ENCODE measurements around the gene CNTN4. TPM values are rescaled to one million over a fixed set of nuclear protein-coding genes. Genes with fewer than 3 reads are reported as not detected.

The CNTN4 gene
- total RNA-seq, 1 experiment from 2014 or later: not detected

- Histone ChIP-seq H3K9me3 (no peaks in the 10 kb centered on the region), H3K4me3 (no peak overlapping the region), H3K36me3 (no peaks in the 10 kb centered on the region), H3K27me3 (no peaks in the 10 kb centered on the region)
- DNase-seq: no peak
These were observed 32.1 kb downstream of the CNTN4 start for GRCh38 chr3:2130726-2131125.

- H3K27me3 ChIP-seq: no peaks in the 10 kb centered on the region
- no peaks in the 10 kb centered on the region for H3K36me3 ChIP-seq
- H3K9me3 ChIP-seq: no peaks in the 10 kb centered on the region
- H3K4me3 ChIP-seq: no peak overlapping the region
- DNase-seq: no peak
These were observed 34.5 kb downstream of the CNTN4 start for GRCh38 chr3:2133146-2133545.

- H3K9me3 ChIP-seq: no peaks in the 10 kb centered on the region
- no peak overlapping the region for H3K4me3 ChIP-seq
- H3K36me3 ChIP-seq: no peaks in the 10 kb centered on the region
- no peak for DNase-seq
- no peaks in the 10 kb centered on the region for H3K27me3 ChIP-seq
These were observed 39.0 kb downstream of the CNTN4 start for GRCh38 chr3:2137651-2138050.

DNA sequence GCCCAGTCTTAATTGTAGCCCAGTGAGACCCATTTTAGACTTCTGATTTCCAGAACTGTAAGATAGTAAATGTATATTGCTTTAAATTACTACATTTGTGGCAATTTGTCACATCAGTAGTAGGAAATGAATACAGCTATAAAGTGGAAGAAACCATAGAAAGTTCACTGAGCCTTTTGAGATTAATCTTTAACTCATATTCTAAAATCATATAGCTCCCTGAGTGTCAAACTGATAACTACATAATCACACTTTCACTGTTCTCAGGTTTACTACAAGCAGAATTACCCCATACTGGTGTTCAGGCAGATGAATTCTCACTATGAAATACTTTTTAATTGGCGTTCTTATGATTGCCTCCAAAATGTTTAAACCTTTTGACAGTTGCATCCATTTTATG lies 42.8 kb downstream of the CNTN4 start:
- no peaks in the 10 kb centered on the region for H3K9me3 ChIP-seq
- H3K27me3 ChIP-seq: no peaks in the 10 kb centered on the region
- H3K36me3 ChIP-seq: no peaks in the 10 kb centered on the region
- DNase-seq: no peak
- H3K4me3 ChIP-seq: no peak overlapping the region

- no peaks in the 10 kb centered on the region for H3K9me3 ChIP-seq
- no peaks in the 10 kb centered on the region for H3K27me3 ChIP-seq
These were observed 50.1 kb downstream of the CNTN4 start for GRCh38 chr3:2148561-2149340.

GRCh38 chr3:2153053-2153452 lies 54.4 kb downstream of the CNTN4 start:
- no peaks in the 10 kb centered on the region for H3K36me3 ChIP-seq
- H3K9me3 ChIP-seq: no peaks in the 10 kb centered on the region
- no peak overlapping the region for H3K4me3 ChIP-seq
- no peak for DNase-seq
- H3K27me3 ChIP-seq: no peaks in the 10 kb centered on the region

More at GRCh38 chr3:2148561-2149340, 50.1 kb downstream of the CNTN4 start:
- no peak overlapping the region for H3K4me3 ChIP-seq
- DNase-seq: no peak
- H3K36me3 ChIP-seq: no peaks in the 10 kb centered on the region

DNA sequence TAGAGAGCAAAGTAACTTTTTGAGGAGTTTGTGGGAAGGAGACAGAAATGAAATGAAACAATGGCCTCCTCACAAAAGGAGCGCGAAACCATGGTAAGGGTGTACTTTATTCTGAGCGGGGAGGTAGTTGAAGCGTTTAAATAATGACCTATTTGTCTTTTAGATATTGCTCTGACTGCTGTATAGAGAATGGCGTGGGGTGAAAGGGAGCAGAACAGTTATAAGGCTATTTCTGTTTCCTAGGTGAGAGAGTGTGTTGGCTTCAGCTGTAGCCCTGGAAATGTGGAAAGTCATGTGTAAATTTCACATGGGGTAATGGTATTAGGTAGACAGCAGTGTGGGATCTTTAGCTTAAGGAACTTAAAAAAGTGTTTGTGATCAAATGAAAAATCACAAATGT lies 54.9 kb downstream of the CNTN4 start:
- DNase-seq: no peak
- H3K27me3 ChIP-seq: no peaks in the 10 kb centered on the region
- H3K4me3 ChIP-seq: no peak overlapping the region
- no peaks in the 10 kb centered on the region for H3K36me3 ChIP-seq
- no peaks in the 10 kb centered on the region for H3K9me3 ChIP-seq

DNA sequence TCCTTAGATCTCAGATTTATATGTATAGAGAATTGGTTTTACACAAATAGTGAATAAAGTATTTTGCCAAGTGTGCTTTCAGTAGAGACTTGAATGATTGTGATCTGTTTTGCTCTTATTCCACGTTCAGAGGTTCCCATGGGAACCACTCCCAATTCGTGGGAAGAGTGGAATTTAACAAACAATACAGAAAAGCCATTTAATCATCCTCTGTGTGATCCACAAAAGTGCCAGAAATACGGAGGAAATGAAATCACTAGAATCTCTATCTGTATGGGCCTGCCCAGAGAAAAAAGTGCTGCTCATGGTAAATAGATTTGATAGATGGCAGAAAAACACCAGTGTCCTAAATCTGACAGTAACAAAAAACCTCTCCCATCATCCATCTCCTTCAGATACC lies 56.0 kb downstream of the CNTN4 start:
- no peak for DNase-seq
- no peaks in the 10 kb centered on the region for H3K27me3 ChIP-seq

GRCh38 chr3:2156244-2156847 lies 57.7 kb downstream of the CNTN4 start:
- Histone ChIP-seq H3K36me3 (no peaks in the 10 kb centered on the region), H3K9me3 (no peaks in the 10 kb centered on the region), H3K27me3 (no peaks in the 10 kb centered on the region), H3K4me3 (no peak overlapping the region)
- DNase-seq: no peak

More for the DNA sequence above, 56.0 kb downstream of the CNTN4 start:
- no peaks in the 10 kb centered on the region for H3K9me3 ChIP-seq
- H3K36me3 ChIP-seq: no peaks in the 10 kb centered on the region
- no peak overlapping the region for H3K4me3 ChIP-seq

DNA sequence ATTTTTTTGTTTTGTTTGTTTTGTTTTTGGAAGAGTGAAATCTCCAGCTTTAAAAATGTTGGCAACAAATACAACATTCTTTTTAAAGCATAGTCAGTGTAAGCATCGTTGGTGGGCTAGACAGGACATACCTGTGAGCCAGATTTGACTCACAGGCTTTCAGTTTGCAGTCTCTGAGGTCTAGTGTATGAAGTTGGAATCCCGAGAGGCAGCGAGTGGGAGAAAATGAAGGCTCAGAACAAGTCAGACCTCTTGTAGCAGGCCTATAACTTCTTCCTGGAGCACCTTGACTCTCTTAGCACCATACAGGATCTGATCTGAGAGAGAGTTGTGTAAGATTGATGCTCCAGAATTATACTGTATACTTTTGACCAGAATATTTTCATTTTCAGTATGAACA lies 60.2 kb downstream of the CNTN4 start:
- Histone ChIP-seq H3K36me3 (no peaks in the 10 kb centered on the region), H3K9me3 (no peaks in the 10 kb centered on the region), H3K27me3 (no peaks in the 10 kb centered on the region), H3K4me3 (no peak overlapping the region)
- DNase-seq: no peak

DNA sequence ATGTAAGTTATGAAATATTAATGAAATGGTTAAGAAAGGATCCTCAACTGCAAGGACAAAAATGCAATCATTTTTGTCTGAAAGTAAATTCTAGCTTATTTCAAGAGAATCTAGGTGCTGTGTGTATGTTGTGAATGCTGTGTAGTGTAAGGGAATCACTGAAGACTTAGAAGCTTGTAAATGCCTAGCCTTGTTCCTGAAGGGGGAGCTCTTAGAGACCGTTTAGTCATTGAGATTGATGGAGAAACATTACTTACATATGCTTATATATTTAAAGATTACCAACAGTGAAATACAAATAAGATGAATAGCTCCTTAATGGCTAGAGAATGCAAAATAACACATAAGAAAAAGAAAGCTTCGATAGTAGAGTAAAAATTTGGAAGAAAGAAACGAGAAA lies 67.9 kb downstream of the CNTN4 start:
- H3K36me3 ChIP-seq: no peaks in the 10 kb centered on the region
- DNase-seq: no peak
- no peak overlapping the region for H3K4me3 ChIP-seq
- no peaks in the 10 kb centered on the region for H3K9me3 ChIP-seq
- H3K27me3 ChIP-seq: no peaks in the 10 kb centered on the region

DNA sequence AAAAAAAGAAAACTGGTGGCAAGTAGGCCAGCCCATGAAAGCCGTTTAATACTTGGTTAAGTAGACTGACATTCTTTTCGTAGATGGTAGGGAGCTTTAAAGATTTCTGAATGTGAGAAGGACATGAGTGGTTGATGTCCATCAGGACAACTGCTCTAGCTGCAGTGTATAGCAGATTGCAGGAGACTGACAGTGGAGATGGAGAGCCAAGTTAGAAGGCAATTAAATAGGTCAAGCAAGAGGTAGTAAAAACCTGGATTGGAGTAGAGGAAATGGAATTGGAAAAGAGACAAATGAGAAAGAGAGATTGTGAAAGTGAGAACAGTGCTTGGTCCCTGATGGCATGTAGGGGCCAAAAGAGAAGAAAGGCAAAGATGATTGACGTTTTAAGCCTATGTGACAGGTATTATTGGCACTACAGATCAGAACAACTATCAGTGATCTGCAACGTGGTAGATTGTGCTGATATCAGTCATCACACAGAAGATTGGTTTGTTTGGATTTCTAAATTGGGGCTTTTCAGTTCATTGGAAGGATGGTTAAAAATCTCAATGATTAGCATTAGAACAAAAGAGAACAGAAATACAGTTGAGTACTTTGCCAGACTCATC lies 74.0 kb downstream of the CNTN4 start:
- Histone ChIP-seq H3K27me3 (no peaks in the 10 kb centered on the region), H3K36me3 (no peaks in the 10 kb centered on the region), H3K4me3 (no peak overlapping the region), H3K9me3 (no peaks in the 10 kb centered on the region)
- DNase-seq: no peak

GRCh38 chr3:2180634-2181033 lies 82.0 kb downstream of the CNTN4 start:
- Histone ChIP-seq H3K27me3 (no peaks in the 10 kb centered on the region), H3K9me3 (no peaks in the 10 kb centered on the region), H3K36me3 (no peaks in the 10 kb centered on the region), H3K4me3 (no peak overlapping the region)
- DNase-seq: no peak

GRCh38 chr3:2198776-2199279 lies 100.2 kb downstream of the CNTN4 start:
- Histone ChIP-seq H3K4me3 (no peak overlapping the region), H3K27me3 (no peaks in the 10 kb centered on the region), H3K9me3 (no peaks in the 10 kb centered on the region), H3K36me3 (no peaks in the 10 kb centered on the region)
- no peak for DNase-seq

DNA sequence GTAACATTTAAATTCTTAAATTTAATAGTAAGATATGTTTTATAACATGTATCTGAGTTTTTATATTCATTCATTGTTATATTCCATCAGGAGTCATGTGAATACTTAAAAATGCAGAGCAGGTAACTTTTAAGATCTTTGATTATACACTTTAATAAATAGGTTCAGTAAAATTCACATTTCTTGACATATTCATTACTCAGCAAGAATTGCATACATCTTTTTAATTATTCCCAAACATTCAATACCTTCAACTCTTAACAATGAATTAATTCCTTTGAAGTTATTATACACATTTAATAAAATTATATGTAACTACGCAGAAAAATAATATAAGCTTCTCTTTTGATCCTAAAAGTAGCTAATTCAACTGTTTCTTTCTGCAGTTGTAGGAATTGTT lies 105.4 kb downstream of the CNTN4 start:
- no peaks in the 10 kb centered on the region for H3K27me3 ChIP-seq
- H3K4me3 ChIP-seq: no peak overlapping the region
- H3K36me3 ChIP-seq: no peaks in the 10 kb centered on the region
- DNase-seq: no peak
- no peaks in the 10 kb centered on the region for H3K9me3 ChIP-seq

DNA sequence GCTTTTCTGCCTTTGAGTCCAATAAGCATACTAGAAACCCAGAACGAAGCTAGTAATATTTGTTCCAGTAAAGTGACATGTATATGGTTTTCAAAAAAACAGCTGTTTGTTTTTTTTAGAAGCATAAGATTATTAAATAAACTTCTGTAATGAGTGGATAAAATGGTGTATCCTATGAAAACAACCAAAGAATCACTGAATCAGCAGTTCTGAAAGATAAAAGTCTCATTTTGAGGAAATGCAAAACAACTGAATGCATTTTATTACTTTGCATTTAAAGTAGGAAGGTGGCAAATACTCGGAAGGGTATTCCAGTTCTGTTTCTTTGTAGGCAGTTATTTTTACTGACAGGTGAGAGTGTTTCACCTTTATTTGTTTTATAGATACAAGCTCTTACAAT lies 107.0 kb downstream of the CNTN4 start:
- no peak for DNase-seq
- no peak overlapping the region for H3K4me3 ChIP-seq
- H3K9me3 ChIP-seq: no peaks in the 10 kb centered on the region
- no peaks in the 10 kb centered on the region for H3K36me3 ChIP-seq
- no peaks in the 10 kb centered on the region for H3K27me3 ChIP-seq

DNA sequence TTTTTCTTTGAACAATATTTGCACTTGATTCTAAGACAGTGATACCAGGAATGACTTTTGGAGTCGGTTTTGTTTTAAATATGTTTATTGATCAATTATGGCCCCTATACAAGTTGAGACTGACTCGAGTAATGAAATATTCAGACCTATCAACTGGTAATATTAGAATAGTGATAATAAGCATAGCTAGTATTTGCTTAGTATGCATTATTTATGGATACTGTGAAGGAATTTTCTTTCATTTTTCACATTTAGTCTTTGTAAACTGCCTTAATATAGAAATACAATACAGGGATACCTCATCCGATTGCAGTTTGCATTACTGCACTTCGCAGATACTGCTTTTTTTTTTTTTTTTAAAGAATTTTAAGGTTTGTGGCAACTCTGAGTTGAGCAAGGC lies 107.9 kb downstream of the CNTN4 start:
- no peak overlapping the region for H3K4me3 ChIP-seq
- H3K36me3 ChIP-seq: no peaks in the 10 kb centered on the region
- H3K27me3 ChIP-seq: no peaks in the 10 kb centered on the region
- no peaks in the 10 kb centered on the region for H3K9me3 ChIP-seq
- no peak for DNase-seq

DNA sequence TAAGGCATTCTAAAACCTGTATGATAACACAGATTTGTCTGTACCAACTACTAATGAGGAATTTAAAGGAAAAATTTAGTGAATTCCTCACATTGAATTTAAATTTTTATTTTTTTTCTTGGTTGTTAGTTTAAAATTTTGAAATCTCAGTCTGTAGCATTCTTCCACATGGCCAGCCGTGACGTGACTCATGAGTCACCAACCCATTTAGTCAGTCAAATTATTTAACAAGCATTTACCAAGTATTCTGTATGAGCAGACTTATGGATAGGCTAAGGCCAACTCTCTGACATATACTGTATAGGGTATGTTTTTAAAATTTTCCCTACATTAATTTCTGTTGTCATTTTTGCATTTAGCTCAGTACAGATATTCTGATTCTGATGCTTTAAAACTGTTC lies 112.9 kb downstream of the CNTN4 start:
- H3K36me3 ChIP-seq: no peaks in the 10 kb centered on the region
- H3K4me3 ChIP-seq: no peak overlapping the region
- no peaks in the 10 kb centered on the region for H3K27me3 ChIP-seq
- H3K9me3 ChIP-seq: no peaks in the 10 kb centered on the region
- no peak for DNase-seq

Measured in MG63 (cell line).